ENCODE data around the gene FNTB. TPM values are rescaled to one million over a fixed set of nuclear protein-coding genes. Genes with fewer than 3 reads are reported as not detected.
A peak's percentile ranks its signal among the peaks of the same experiment; 100 is the strongest.

The FNTB gene
- 6.6 and 14.0 TPM in 2 replicates for total RNA-seq

- peak; percentile 89 for DNase-seq (ENCODE audit: low read depth)
These were observed at the start of gene FNTB for GRCh38 chr14:64986648-64987437. TSS of gene FNTB (plus strand) at chr14:64986895. CDS start at chr14:64986954, 59 bp downstream.

GRCh38 chr14:64937171-64937820, 49.4 kb upstream of the FNTB start:
- DNase-seq (ENCODE audit: low read depth) = no peak

GRCh38 chr14:64937821-64938193, 48.9 kb upstream of the FNTB start:
- DNase-seq (ENCODE audit: low read depth) = peak; percentile 40

GRCh38 chr14:64938972-64939816, 47.5 kb upstream of the FNTB start:
- no peak for DNase-seq (ENCODE audit: low read depth)

- no peak for DNase-seq (ENCODE audit: low read depth)
These were observed 46.9 kb upstream of the FNTB start for GRCh38 chr14:64939817-64940190.

GRCh38 chr14:64940336-64940910, 46.3 kb upstream of the FNTB start:
- DNase-seq (ENCODE audit: low read depth) = no peak

- DNase-seq (ENCODE audit: low read depth) = no peak
These were observed 44.1 kb upstream of the FNTB start, which contains the start of gene GPX2 for GRCh38 chr14:64942531-64943111. TSS of gene GPX2 (minus strand) at chr14:64942745. CDS start at chr14:64942726, 19 bp downstream.

GRCh38 chr14:64943556-64943955, 43.1 kb upstream of the FNTB start:
- no peak for DNase-seq (ENCODE audit: low read depth)

- DNase-seq (ENCODE audit: low read depth) = no peak
These were observed 42.7 kb upstream of the FNTB start for GRCh38 chr14:64944041-64944440.

- no peak for DNase-seq (ENCODE audit: low read depth)
These were observed 41.8 kb upstream of the FNTB start for GRCh38 chr14:64944861-64945260.

- no peak for DNase-seq (ENCODE audit: low read depth)
These were observed 41.1 kb upstream of the FNTB start for GRCh38 chr14:64945431-64946178.

GRCh38 chr14:64946310-64947045, 40.2 kb upstream of the FNTB start:
- DNase-seq (ENCODE audit: low read depth) = no peak

- no peak for DNase-seq (ENCODE audit: low read depth)
These were observed 38.7 kb upstream of the FNTB start for GRCh38 chr14:64947710-64948611.

GRCh38 chr14:64948612-64949210, 38.0 kb upstream of the FNTB start:
- no peak for DNase-seq (ENCODE audit: low read depth)

GRCh38 chr14:64950889-64951288, 35.8 kb upstream of the FNTB start:
- no peak for DNase-seq (ENCODE audit: low read depth)

GRCh38 chr14:64951291-64951690, 35.4 kb upstream of the FNTB start:
- DNase-seq (ENCODE audit: low read depth) = no peak

GRCh38 chr14:64951724-64952123, 35.0 kb upstream of the FNTB start:
- no peak for DNase-seq (ENCODE audit: low read depth)

- no peak for DNase-seq (ENCODE audit: low read depth)
These were observed 33.9 kb upstream of the FNTB start for GRCh38 chr14:64952598-64953309.

Data from renal cortical epithelial cell (primary cell).